Muscle of leg (tissue), 11 donors: Measurements from ENCODE around the gene RNU1-3. TPM values are rescaled to one million over a fixed set of nuclear protein-coding genes. Genes with fewer than 3 reads are reported as not detected.
"Not testable (repeated sequence)": the region's sequence is repeated elsewhere in the genome, so short reads cannot be mapped to it uniquely, and the experiment has no call there.

ENCODE experiments used
- DNase-seq: peaks from one replicate; pipeline ENCODE4 v3.0.0; 2013
- H3K27ac ChIP-seq: one replicate; pipeline ENCODE4 v1.5.1; 2013; ENCODE audit warnings: mild to moderate bottlenecking, low read length, control low read depth
- H3K27me3 ChIP-seq: one replicate; pipeline ENCODE4 v1.6.1; 2013; ENCODE audit warnings: low read length; ENCODE audit not compliant: control insufficient read depth, insufficient read depth
- H3K36me3 ChIP-seq: one replicate; pipeline ENCODE4 v1.6.1; 2013; ENCODE audit warnings: low read length; ENCODE audit not compliant: control insufficient read depth, insufficient read depth
- H3K4me1 ChIP-seq: one replicate; pipeline ENCODE4 v1.6.1; 2013; ENCODE audit warnings: low read length; ENCODE audit not compliant: control insufficient read depth, insufficient read depth
- H3K4me3 ChIP-seq: one replicate; pipeline ENCODE4 v1.5.1; 2013; ENCODE audit warnings: low read length, control low read depth
- H3K9me3 ChIP-seq: replicated peaks from 2 replicates; pipeline ENCODE4 v1.6.1; 2013; ENCODE audit warnings: low read depth, low read length; ENCODE audit not compliant: control insufficient read depth
- WGBS: methylation state at CpG from one replicate; pipeline ENCODE4 v1.1.5; 2013; ENCODE audit warnings: missing lambda C conversion rate; ENCODE audit not compliant: insufficient coverage; 5-methylcytosine and 5-hydroxymethylcytosine counted together
- polyA plus RNA-seq, 8 donors: library from polyadenylated mRNA; unstranded; fragments of 120-200 nt; gene quantifications; one replicate each; pipeline versions ENCODE4 v1.2.1 to v1.2.3, GENCODE V29; 2013; ENCODE audit warnings: inconsistent platforms in 1 of 8, low replicate concordance in 1 of 8; ENCODE audit not compliant: insufficient read length in 8 of 8, insufficient read depth in 1 of 8
- total RNA-seq: library from RNA; stranded (reverse); fragments of 120-200 nt; gene quantifications from one replicate; pipeline ENCODE4 v1.2.4, GENCODE V29; 2013

The RNU1-3 gene
- total and polyA plus RNA-seq, 9 donors, result 2,384 TPM; not detected in 8

- H3K27me3 ChIP-seq, H3K4me3 ChIP-seq, DNase-seq, H3K9me3 ChIP-seq, H3K27ac ChIP-seq: not testable (repeated sequence)
- WGBS, result 82% methylated on average over 10 of the region's 10 CpGs
- Histone ChIP-seq H3K4me1 (peaks cover 25% of the 10 kb centered on the region), H3K36me3 (peaks cover 45% of the 10 kb centered on the region)
Observed at GRCh38 chr1:16636551-16637195, 30.1 kb downstream of the RNU1-3 start.

DNA sequence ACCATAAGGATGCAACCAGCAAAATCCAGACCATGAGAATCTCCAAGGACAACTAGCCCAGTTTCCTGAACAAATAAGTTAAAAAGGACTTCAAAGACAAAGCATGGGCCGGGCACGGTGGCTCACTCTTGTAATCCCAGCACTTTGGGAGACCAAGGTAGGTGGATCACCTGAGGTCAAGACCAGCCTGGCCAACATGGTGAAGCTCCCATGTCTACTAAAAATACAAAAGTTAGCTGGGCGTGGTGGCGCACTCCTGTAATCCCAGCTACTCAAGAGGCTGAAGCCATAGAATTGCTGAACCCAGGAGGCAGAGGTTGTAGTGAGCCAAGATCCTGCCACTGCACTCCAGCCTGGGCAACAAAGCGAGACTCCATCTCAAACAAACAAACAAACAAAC is 30.8 kb downstream of the RNU1-3 start:
- not testable (repeated sequence) for H3K9me3 ChIP-seq, H3K27me3 ChIP-seq, H3K27ac ChIP-seq, H3K4me3 ChIP-seq, DNase-seq
- Histone ChIP-seq H3K4me1 (peaks cover 25% of the 10 kb centered on the region), H3K36me3 (peaks cover 50% of the 10 kb centered on the region)
- 96% methylated on average over 5 of the region's 5 CpGs for WGBS

DNA sequence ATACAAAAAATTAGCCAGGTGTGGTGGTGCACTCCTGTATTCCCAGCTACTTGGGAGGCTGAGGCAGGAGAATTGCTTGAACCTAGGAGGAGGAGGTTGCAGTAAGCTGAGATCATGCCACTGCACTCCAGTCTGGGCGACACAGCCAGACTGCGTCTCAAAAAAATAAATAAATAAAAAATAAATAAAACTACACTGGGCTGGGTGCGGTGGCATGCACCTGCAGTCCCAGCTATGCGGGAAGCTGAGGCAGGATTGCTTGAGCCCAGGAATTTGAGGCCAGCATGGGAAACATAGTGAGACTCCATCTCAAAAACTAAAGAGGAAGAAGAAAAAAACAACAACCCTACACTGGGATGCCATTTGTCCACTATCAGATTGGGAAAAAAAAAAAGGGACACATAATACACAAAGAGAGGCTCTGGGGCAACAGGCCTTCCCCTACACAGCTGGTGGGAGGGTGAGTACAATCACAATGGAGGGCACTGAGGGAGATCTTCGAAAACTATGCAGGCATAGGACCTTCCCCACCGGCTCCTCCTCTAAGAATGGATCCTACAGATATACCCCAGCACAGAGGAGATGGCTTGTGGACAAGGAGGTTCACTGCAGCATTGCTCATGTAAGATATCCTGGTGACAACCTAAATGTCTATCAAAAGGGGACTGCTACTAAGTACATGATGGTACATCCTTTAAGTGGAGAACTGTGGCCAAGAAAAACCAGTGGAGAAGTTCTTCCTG is 33.0 kb downstream of the RNU1-3 start:
- Histone ChIP-seq H3K4me1 (peaks cover 10% of the 10 kb centered on the region), H3K36me3 (peaks cover 66% of the 10 kb centered on the region)
- not testable (repeated sequence) for H3K4me3 ChIP-seq, H3K27ac ChIP-seq, DNase-seq, H3K9me3 ChIP-seq, H3K27me3 ChIP-seq
- 80% methylated on average over 1 of the region's 6 CpGs for WGBS

GRCh38 chr1:16632044-16632850 is 34.5 kb downstream of the RNU1-3 start:
- not testable (repeated sequence) for H3K4me1 ChIP-seq, DNase-seq, H3K27ac ChIP-seq, H3K27me3 ChIP-seq, H3K4me3 ChIP-seq, H3K9me3 ChIP-seq
- 94% methylated on average over 8 of the region's 14 CpGs for WGBS
- peaks cover 75% of the 10 kb centered on the region for H3K36me3 ChIP-seq

DNA sequence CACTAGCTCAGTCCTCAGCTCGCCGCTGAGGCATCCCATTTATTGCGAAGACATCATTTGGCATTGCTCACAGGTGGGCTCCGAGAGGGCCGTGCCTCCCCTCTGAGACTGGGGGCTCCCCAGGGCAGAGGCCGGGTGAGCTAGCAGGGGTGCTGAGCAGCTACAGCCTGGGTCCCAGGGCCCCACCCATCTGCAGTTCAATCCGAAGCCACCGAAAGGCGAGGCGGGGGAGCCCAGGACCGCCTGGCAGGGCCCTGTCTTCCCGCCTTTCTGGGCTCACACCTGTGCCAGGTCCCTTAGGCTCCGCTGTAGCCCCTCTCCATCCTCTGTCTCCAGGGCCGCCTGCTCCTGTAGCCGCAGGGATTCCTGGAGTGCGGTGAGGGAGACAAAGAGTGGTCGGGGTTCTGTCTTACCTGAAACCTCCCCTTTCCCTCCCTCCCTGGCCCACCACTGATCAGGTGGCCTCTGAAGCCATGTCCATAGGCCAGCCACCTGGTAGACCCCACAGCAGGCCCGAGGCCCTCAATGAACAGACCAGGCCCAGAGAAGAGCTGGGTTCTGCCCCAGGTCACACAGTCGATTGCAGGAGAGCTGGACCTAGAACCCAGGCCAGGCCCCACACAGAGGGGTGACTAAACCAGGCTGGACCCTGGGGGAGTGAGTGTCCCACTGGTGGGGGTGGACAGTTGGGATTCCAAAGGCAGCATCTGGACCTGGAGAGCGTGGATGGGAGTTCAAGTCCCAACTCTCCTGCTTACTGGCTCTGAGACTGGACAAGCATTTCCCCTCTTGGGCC is 35.3 kb downstream of the RNU1-3 start:
- no peak overlapping the region for H3K4me3 ChIP-seq
- 90% methylated on average over 20 of the region's 20 CpGs for WGBS
- DNase-seq, result no peak
- no peak overlapping the region for H3K27ac ChIP-seq
- H3K36me3 ChIP-seq, result peaks cover 81% of the 10 kb centered on the region
- H3K9me3 ChIP-seq, result no peaks in the 10 kb centered on the region
- H3K27me3 ChIP-seq, result no peaks in the 10 kb centered on the region
- H3K4me1 ChIP-seq, result no peaks in the 10 kb centered on the region

GRCh38 chr1:16630661-16631247 is 36.0 kb downstream of the RNU1-3 start:
- H3K9me3 ChIP-seq, result no peaks in the 10 kb centered on the region
- H3K36me3 ChIP-seq, result peaks cover 88% of the 10 kb centered on the region
- no peak for DNase-seq
- no peaks in the 10 kb centered on the region for H3K27me3 ChIP-seq
- no peaks in the 10 kb centered on the region for H3K4me1 ChIP-seq
- no peak overlapping the region for H3K4me3 ChIP-seq
- 91% methylated on average over 36 of the region's 36 CpGs for WGBS
- no peak overlapping the region for H3K27ac ChIP-seq

DNA sequence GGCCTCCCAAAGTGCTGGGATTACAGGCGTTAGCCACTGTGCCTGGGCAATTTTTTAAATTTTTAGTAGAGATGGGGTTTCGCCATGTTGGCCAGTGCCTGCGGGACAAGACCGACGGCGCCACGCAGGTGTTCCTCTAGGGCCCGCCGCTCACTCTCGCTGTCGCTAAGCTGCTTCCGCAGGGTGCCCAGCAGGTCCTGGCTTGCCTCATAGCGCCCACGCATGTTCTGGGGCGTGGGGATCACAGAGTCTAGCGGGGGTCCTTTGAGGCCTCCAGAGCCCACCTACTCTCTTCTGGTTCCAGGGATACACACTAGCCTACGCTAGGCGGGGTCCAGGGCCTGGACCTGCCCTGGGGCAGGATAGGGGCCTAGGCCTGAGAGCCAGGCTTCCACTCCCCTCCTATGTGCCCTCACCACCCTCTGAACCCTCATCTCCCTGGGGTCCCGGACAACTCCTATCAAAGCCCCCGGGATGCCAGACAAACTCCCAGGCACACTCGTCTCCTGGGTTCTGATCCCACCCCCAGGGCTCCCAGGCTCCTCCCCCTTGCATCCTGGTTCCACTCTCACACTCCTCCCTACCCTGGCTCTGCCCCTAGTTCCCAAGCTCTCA is 36.7 kb downstream of the RNU1-3 start:
- WGBS, result 94% methylated on average over 21 of the region's 21 CpGs
- peaks cover 90% of the 10 kb centered on the region for H3K36me3 ChIP-seq
- DNase-seq, H3K27me3 ChIP-seq, H3K4me1 ChIP-seq, H3K9me3 ChIP-seq, H3K27ac ChIP-seq, H3K4me3 ChIP-seq: not testable (repeated sequence)

GRCh38 chr1:16628361-16629111 is 38.2 kb downstream of the RNU1-3 start:
- Histone ChIP-seq H3K27ac (no peak overlapping the region), H3K9me3 (no peaks in the 10 kb centered on the region), H3K27me3 (no peaks in the 10 kb centered on the region), H3K36me3 (peaks cover 90% of the 10 kb centered on the region), H3K4me1 (peaks cover 10% of the 10 kb centered on the region), H3K4me3 (no peak overlapping the region)
- WGBS, result 85% methylated on average over 18 of the region's 19 CpGs
- no peak for DNase-seq
